GM13976 (cell line): ENCODE results near the gene PTMA.

Source experiments
- DNase-seq: peaks from one replicate; pipeline ENCODE4 v3.0.0; 2012; ENCODE audit warnings: low spot score
- CTCF ChIP-seq: IDR thresholded peaks from 2 replicates; pipeline ENCODE4 v1.5.1; 2012; ENCODE audit warnings: borderline replicate concordance, mild to moderate bottlenecking; ENCODE audit not compliant: insufficient read depth; ENCODE audit errors: extremely low read depth, missing control alignments, control extremely low read depth
- in situ Hi-C: fragments of 300-500 bp; cut with MboI; formaldehyde crosslinking; loops from one replicate; pipeline ENCODE4 v1.12.0; 2022; ENCODE audit warnings: low sequenced_read_pairs, mixed read lengths, inconsistent platforms; ENCODE audit not compliant: unreplicated experiment

The PTMA gene

GRCh38 chr2:231699006-231699405, 9.3 kb upstream of the PTMA start:
- no peak for DNase-seq
- in situ Hi-C loops: no loop called here
- no peak for TF ChIP-seq CTCF

GRCh38 chr2:231701456-231702373, 6.6 kb upstream of the PTMA start:
- DNase-seq: no peak

GRCh38 chr2:231704017-231704416, 4.3 kb upstream of the PTMA start:
- DNase-seq: no peak
- in situ Hi-C loops: loop anchor here (10.0 kb wide), 1 partner anchor 89 kb away; no protein-coding TSS in a partner anchor
- TF ChIP-seq CTCF: no peak

More at GRCh38 chr2:231701456-231702373, 6.6 kb upstream of the PTMA start:
- TF ChIP-seq CTCF: no peak
- in situ Hi-C loops: loop anchor here (10.0 kb wide), 1 partner anchor 87 kb away; no protein-coding TSS in a partner anchor

GRCh38 chr2:231706731-231707624, 1.3 kb upstream of the PTMA start:
- in situ Hi-C loops: loop anchor here (10.0 kb wide), 1 partner anchor 92 kb away; no protein-coding TSS in a partner anchor
- peak; percentile 94 for DNase-seq
- TF ChIP-seq CTCF: peak; percentile 92

- no peak for DNase-seq
- in situ Hi-C loops: loop anchor here (10.0 kb wide), 1 partner anchor 93 kb away; no protein-coding TSS in a partner anchor
- no peak for TF ChIP-seq CTCF
These were observed 749 bp upstream of the PTMA start for GRCh38 chr2:231707625-231707926.
